Astrocyte (in vitro differentiated cells and primary cell): ENCODE results near the gene ZNF334.

Source experiments
- CTCF ChIP-seq: IDR thresholded peaks from 2 replicates; pipeline ENCODE4 v1.5.1; 2011; ENCODE audit warnings: low read depth, mild to moderate bottlenecking, inconsistent platforms, low read length, moderate library complexity; ENCODE audit not compliant: insufficient read depth
- EZH2 ChIP-seq: IDR thresholded peaks from 2 replicates; pipeline ENCODE4 v1.6.1; 2012; ENCODE audit warnings: mild to moderate bottlenecking, low read length, inconsistent platforms; ENCODE audit not compliant: insufficient read depth

- no peak for TF ChIP-seq CTCF
- no peak for TF ChIP-seq EZH2
Observed at GRCh38 chr20:46559001-46559400, 45.6 kb upstream of the ZNF334 start.
